HepG2 (cell line): ENCODE results near the gene C2. TPM values are rescaled to one million over a fixed set of nuclear protein-coding genes. Genes with fewer than 3 reads are reported as not detected.
A peak's percentile ranks its signal among the peaks of the same experiment; 100 is the strongest.

ENCODE experiments used
- ARNT2 ChIP-seq: sonication (generic); formaldehyde crosslinking; IDR thresholded peaks from 2 replicates; pipeline ENCODE4 v1.8.0; 2022; ENCODE audit warnings: mild to moderate bottlenecking, low read depth, missing genetic modification reagents, moderate library complexity
- ARNTL ChIP-seq: sonication (generic); formaldehyde crosslinking; IDR thresholded peaks from 2 replicates; pipeline ENCODE4 v1.4.0; 2020; ENCODE audit warnings: mild to moderate bottlenecking, missing genetic modification reagents
- EHMT2 ChIP-seq: fragments of 200-600 bp; sonication (generic); IDR thresholded peaks from 2 replicates; pipeline ENCODE4 v1.7.0; 2017; ENCODE audit warnings: antibody characterized with exemption, low read depth, low read length, borderline replicate concordance
- FOXM1 ChIP-seq: sonication (generic); formaldehyde crosslinking; IDR thresholded peaks from 2 replicates; pipeline ENCODE4 v1.5.0; 2020; ENCODE audit warnings: missing genetic modification reagents
- SRSF1 ChIP-seq: fragments of 200-400 bp; formaldehyde crosslinking; optimal IDR thresholded peaks from 2 replicates; pipeline ENCODE3; 2017; ENCODE audit warnings: mild to moderate bottlenecking, low read depth, low read length, moderate library complexity
- TARDBP ChIP-seq: sonication (generic); formaldehyde crosslinking; IDR thresholded peaks from 2 replicates; pipeline ENCODE4 v1.8.0; 2022; ENCODE audit warnings: mild to moderate bottlenecking, missing genetic modification reagents
- ZNF224 ChIP-seq: sonication (generic); formaldehyde crosslinking; IDR thresholded peaks from 2 replicates; pipeline ENCODE4 v1.5.0; 2020; ENCODE audit warnings: mild to moderate bottlenecking, missing genetic modification reagents
- ZNF292 ChIP-seq: sonication (generic); formaldehyde crosslinking; IDR thresholded peaks from 2 replicates; pipeline ENCODE4 v1.8.1; 2022; ENCODE audit warnings: mild to moderate bottlenecking, low read depth, missing genetic modification reagents, borderline replicate concordance
- ZNF326 ChIP-seq: sonication (generic); formaldehyde crosslinking; IDR thresholded peaks from 2 replicates; pipeline ENCODE4 v1.4.0; 2020; ENCODE audit warnings: missing genetic modification reagents, borderline replicate concordance
- ZNF33A ChIP-seq: sonication (generic); formaldehyde crosslinking; IDR thresholded peaks from 2 replicates; pipeline ENCODE4 v1.5.1; 2020; ENCODE audit warnings: missing genetic modification reagents, mild to moderate bottlenecking, moderate library complexity, borderline replicate concordance
- ZNF354B ChIP-seq: sonication (generic); formaldehyde crosslinking; IDR thresholded peaks from 2 replicates; pipeline ENCODE4 v1.8.0; 2022; ENCODE audit warnings: mild to moderate bottlenecking, missing genetic modification reagents
- ZNF432 ChIP-seq: sonication (generic); formaldehyde crosslinking; IDR thresholded peaks from 2 replicates; pipeline ENCODE4 v1.5.0; 2020; ENCODE audit warnings: missing genetic modification reagents, mild to moderate bottlenecking, borderline replicate concordance
- ZSCAN12 ChIP-seq: sonication (generic); formaldehyde crosslinking; IDR thresholded peaks from 2 replicates; pipeline ENCODE4 v1.9.0; 2021; ENCODE audit warnings: mild to moderate bottlenecking, missing genetic modification reagents
- polyA plus RNA-seq, 8 experiments: library from polyadenylated mRNA; depleted of rRNA in 3 of 8; stranded (reverse) in 7 of 8; unstranded in 1 of 8; fragments of >200 nt; fragmentation: Illumina TruSeq in 4 of 8; extraction: Trizol in 4 of 8; gene quantifications; 2 replicates each; pipeline versions ENCODE4 v1.2.1 to v1.2.3, GENCODE V29; 2011 to 2016; ENCODE audit warnings: low read depth in 4 of 8, missing spikeins in 1 of 8, mixed read lengths in 1 of 8; ENCODE audit not compliant: insufficient read depth in 1 of 8
- total RNA-seq, 5 experiments: library from RNA; depleted of rRNA; stranded (reverse); fragments of >200 nt; fragmentation: Illumina TruSeq; extraction: Trizol; gene quantifications; 2 replicates each; pipeline ENCODE4 v1.2.3, GENCODE V29; 2016; ENCODE audit warnings: low read depth in 1 of 5
- TF ChIP-seq, protein P1 (sequence below): sonication (generic); formaldehyde crosslinking; conservative IDR thresholded peaks from 2 replicates; pipeline ENCODE4 v1.8.0; 2022; ENCODE audit warnings: mild to moderate bottlenecking, moderate library complexity, missing genetic modification reagents
- TF ChIP-seq, protein P2 (sequence below), 2 experiments: IDR thresholded peaks; 2 replicates each; pipeline ENCODE4 v1.6.1; 2011 to 2012; ENCODE audit warnings: low read length in 2 of 2, borderline replicate concordance in 1 of 2, low read depth in 1 of 2, mild to moderate bottlenecking in 1 of 2, moderate library complexity in 1 of 2
- TF ChIP-seq, protein P3 (sequence below): sonication (generic); formaldehyde crosslinking; IDR thresholded peaks from 2 replicates; pipeline ENCODE4 v1.4.0; 2020; ENCODE audit warnings: mild to moderate bottlenecking, missing genetic modification reagents
- TF ChIP-seq, protein P4 (sequence below): sonication (generic); formaldehyde crosslinking; conservative IDR thresholded peaks from 2 replicates; pipeline ENCODE4 v1.8.0; 2022; ENCODE audit warnings: low read depth, missing genetic modification reagents
- TF ChIP-seq, protein P5 (sequence below): sonication (generic); formaldehyde crosslinking; IDR thresholded peaks from 2 replicates; pipeline ENCODE4 v1.4.0; 2020; ENCODE audit warnings: missing genetic modification reagents

C2 gene
- total and polyA plus RNA-seq, 2 of the 13 experiments (the other 11 are each of a cell fraction or from before 2014, with no cell fraction given): 165 to 307 TPM

DNA sequence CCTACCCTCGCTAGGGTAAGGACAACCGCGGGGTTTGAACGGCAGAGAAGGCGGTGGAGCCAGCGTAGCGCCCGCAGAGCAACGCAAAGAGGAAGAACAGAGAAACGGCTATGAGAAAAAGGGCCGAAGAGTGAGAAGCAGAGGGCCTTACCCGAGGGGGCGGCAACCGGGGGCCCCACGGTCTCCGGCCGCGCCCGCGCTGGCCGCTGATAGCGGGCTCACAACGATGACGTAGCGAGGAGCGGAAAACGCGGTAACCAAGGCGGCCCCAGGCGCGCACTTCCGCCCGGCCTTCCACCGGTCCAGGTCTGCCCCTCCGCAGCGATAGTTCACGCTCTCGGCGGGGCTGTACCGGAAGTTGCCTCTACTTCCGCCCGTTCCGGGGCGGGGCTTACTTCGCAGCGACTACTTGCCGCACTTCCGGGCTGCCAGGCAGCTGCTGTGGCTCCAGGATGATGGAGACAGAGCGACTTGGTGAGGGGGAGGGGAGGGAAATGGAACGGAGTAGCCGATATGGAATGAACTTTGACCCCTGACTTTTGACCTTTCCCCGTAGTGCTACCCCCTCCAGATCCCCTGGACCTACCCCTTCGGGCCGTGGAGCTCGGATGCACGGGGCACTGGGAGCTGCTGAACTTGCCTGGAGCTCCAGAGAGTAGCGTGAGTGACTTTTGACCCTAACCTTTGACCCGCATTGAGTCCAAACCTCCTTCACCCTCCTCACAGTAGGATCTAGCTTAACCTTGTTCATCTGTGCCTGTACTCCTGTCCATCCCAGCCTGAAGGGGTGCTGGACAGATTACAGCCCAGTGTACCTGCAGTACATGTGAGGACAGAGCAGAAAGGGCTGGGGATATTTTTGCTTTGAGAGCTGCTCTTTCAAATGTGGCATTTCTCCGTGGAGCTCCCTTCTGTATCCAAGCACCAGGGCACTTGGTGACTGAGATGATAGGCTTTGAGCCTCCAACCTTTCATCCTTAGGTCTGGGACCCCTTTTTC, 31.5 kb downstream of the C2 start, which contains the start of the genes NELFE and SKIC2 (continued):
- TF ChIP-seq, protein P1, sequence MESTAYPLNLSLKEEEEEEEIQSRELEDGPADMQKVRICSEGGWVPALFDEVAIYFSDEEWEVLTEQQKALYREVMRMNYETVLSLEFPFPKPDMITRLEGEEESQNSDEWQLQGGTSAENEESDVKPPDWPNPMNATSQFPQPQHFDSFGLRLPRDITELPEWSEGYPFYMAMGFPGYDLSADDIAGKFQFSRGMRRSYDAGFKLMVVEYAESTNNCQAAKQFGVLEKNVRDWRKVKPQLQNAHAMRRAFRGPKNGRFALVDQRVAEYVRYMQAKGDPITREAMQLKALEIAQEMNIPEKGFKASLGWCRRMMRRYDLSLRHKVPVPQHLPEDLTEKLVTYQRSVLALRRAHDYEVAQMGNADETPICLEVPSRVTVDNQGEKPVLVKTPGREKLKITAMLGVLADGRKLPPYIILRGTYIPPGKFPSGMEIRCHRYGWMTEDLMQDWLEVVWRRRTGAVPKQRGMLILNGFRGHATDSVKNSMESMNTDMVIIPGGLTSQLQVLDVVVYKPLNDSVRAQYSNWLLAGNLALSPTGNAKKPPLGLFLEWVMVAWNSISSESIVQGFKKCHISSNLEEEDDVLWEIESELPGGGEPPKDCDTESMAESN (CRISPR knock-in tag): no peak
- no peak; the same call in 1 of the 2 replicates for TF ChIP-seq ZNF224
- no peak for TF ChIP-seq EHMT2
- peak; percentile 37; the same call in 1 of the 2 replicates for TF ChIP-seq ZNF292
- no peak for TF ChIP-seq FOXM1
- TF ChIP-seq, protein P2, sequence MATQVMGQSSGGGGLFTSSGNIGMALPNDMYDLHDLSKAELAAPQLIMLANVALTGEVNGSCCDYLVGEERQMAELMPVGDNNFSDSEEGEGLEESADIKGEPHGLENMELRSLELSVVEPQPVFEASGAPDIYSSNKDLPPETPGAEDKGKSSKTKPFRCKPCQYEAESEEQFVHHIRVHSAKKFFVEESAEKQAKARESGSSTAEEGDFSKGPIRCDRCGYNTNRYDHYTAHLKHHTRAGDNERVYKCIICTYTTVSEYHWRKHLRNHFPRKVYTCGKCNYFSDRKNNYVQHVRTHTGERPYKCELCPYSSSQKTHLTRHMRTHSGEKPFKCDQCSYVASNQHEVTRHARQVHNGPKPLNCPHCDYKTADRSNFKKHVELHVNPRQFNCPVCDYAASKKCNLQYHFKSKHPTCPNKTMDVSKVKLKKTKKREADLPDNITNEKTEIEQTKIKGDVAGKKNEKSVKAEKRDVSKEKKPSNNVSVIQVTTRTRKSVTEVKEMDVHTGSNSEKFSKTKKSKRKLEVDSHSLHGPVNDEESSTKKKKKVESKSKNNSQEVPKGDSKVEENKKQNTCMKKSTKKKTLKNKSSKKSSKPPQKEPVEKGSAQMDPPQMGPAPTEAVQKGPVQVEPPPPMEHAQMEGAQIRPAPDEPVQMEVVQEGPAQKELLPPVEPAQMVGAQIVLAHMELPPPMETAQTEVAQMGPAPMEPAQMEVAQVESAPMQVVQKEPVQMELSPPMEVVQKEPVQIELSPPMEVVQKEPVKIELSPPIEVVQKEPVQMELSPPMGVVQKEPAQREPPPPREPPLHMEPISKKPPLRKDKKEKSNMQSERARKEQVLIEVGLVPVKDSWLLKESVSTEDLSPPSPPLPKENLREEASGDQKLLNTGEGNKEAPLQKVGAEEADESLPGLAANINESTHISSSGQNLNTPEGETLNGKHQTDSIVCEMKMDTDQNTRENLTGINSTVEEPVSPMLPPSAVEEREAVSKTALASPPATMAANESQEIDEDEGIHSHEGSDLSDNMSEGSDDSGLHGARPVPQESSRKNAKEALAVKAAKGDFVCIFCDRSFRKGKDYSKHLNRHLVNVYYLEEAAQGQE (IDR thresholded peaks at IDR 0.05; ENCODE audit: borderline replicate concordance in 1 of 2, low read depth in 1 of 2, low read length in 2 of 2): peak in 1 of 2 experiments; percentile 59; a peak in 1 of 4 replicates
- TF ChIP-seq ZNF432: no peak
- TF ChIP-seq ARNTL: peak; percentile 36
- TF ChIP-seq, protein P3, sequence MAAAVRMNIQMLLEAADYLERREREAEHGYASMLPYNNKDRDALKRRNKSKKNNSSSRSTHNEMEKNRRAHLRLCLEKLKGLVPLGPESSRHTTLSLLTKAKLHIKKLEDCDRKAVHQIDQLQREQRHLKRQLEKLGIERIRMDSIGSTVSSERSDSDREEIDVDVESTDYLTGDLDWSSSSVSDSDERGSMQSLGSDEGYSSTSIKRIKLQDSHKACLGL (CRISPR knock-in tag): no peak; the same call in 1 of the 2 replicates
- peak; percentile 88 for TF ChIP-seq TARDBP
- TF ChIP-seq, protein P4, sequence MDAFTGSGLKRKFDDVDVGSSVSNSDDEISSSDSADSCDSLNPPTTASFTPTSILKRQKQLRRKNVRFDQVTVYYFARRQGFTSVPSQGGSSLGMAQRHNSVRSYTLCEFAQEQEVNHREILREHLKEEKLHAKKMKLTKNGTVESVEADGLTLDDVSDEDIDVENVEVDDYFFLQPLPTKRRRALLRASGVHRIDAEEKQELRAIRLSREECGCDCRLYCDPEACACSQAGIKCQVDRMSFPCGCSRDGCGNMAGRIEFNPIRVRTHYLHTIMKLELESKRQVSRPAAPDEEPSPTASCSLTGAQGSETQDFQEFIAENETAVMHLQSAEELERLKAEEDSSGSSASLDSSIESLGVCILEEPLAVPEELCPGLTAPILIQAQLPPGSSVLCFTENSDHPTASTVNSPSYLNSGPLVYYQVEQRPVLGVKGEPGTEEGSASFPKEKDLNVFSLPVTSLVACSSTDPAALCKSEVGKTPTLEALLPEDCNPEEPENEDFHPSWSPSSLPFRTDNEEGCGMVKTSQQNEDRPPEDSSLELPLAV (CRISPR knock-in tag): no peak
- peak; percentile 95 for TF ChIP-seq SRSF1
- no peak for TF ChIP-seq ZNF33A (CRISPR knock-in tag)
- TF ChIP-seq ZNF326 (CRISPR knock-in tag): no peak
- no peak for TF ChIP-seq ZNF354B (CRISPR knock-in tag)
- TF ChIP-seq, protein P5, sequence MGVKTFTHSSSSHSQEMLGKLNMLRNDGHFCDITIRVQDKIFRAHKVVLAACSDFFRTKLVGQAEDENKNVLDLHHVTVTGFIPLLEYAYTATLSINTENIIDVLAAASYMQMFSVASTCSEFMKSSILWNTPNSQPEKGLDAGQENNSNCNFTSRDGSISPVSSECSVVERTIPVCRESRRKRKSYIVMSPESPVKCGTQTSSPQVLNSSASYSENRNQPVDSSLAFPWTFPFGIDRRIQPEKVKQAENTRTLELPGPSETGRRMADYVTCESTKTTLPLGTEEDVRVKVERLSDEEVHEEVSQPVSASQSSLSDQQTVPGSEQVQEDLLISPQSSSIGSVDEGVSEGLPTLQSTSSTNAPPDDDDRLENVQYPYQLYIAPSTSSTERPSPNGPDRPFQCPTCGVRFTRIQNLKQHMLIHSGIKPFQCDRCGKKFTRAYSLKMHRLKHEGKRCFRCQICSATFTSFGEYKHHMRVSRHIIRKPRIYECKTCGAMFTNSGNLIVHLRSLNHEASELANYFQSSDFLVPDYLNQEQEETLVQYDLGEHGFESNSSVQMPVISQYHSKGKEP (CRISPR knock-in tag): peak; percentile 48; the same call in 1 of the 2 replicates
- peak; percentile 79; the same call in 1 of the 2 replicates for TF ChIP-seq ZSCAN12 (CRISPR knock-in tag)
- TF ChIP-seq ARNT2: no peak
